Measurements from ENCODE around the gene MAP2K4. TPM values are rescaled to one million over a fixed set of nuclear protein-coding genes. Genes with fewer than 3 reads are reported as not detected.

Gene MAP2K4
- total RNA-seq, 4 donors from 2014 or later: 25.2 to 43.0 (median 33.2) TPM

DNA sequence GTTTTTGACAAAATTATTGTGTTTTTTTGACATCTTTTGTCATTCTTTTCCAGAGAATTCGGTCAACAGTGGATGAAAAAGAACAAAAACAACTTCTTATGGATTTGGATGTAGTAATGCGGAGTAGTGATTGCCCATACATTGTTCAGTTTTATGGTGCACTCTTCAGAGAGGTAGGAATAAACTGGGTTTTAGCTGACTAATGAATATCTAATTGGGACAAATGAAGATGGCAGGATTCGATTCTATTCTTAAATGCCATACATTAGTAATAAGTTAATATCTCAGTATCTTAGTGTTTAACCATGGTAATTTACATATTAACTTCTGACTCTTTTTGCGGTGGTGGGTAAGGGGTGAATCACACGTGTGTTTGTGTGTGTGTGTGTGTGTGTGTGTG is 74.8 kb downstream of the MAP2K4 start:
- peaks cover 0 to 52% (median 0%) of the 10 kb centered on the region in 3 donors for H3K36me3 ChIP-seq
- no peak for TF ChIP-seq POLR2A (IDR thresholded peaks at IDR 0.05)
- TF ChIP-seq, protein P1, sequence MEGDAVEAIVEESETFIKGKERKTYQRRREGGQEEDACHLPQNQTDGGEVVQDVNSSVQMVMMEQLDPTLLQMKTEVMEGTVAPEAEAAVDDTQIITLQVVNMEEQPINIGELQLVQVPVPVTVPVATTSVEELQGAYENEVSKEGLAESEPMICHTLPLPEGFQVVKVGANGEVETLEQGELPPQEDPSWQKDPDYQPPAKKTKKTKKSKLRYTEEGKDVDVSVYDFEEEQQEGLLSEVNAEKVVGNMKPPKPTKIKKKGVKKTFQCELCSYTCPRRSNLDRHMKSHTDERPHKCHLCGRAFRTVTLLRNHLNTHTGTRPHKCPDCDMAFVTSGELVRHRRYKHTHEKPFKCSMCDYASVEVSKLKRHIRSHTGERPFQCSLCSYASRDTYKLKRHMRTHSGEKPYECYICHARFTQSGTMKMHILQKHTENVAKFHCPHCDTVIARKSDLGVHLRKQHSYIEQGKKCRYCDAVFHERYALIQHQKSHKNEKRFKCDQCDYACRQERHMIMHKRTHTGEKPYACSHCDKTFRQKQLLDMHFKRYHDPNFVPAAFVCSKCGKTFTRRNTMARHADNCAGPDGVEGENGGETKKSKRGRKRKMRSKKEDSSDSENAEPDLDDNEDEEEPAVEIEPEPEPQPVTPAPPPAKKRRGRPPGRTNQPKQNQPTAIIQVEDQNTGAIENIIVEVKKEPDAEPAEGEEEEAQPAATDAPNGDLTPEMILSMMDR (IDR thresholded peaks at IDR 0.05): no peak
- H3K4me1 ChIP-seq: no peaks in the 10 kb centered on the region
- 97 to 98% methylated on average over 5 of the region's 5 CpGs for WGBS, 2 donors
- no peaks in the 10 kb centered on the region for H3K27me3 ChIP-seq
- H3K27ac ChIP-seq: no peak overlapping the region
- no peaks in the 10 kb centered on the region for H3K9me3 ChIP-seq
- no peak overlapping the region for H3K4me3 ChIP-seq
- intact Hi-C loops (cut with DNase I): no loop called here
- no peak for DNase-seq

DNA sequence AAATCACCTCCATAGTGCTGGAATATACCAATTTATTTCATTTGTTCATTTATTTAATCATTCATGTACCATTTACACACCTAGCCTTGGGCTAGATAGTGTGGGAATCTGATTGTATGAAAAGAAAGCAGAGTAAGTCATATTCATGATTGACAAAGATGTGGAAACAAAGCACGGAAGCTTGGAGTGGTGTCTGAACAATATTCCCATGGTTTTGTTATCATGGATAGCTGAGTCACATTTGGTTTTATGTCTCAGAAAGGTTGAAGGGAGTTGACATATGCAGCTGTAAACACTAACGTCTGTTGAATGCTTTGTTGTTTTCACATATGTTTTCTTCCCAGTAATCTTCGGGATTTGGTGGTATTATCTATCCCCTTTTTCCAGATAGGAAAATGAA is 76.6 kb downstream of the MAP2K4 start:
- WGBS, 2 donors: 73 to 78% methylated on average over 3 of the region's 3 CpGs
- intact Hi-C loops (cut with DNase I): no loop called here
- TF ChIP-seq, protein P1 (IDR thresholded peaks at IDR 0.05): no peak
- no peak for TF ChIP-seq POLR2A (IDR thresholded peaks at IDR 0.05)
- Histone ChIP-seq H3K4me1 (no peaks in the 10 kb centered on the region), H3K27me3 (no peaks in the 10 kb centered on the region), H3K27ac (no peak overlapping the region), H3K4me3 (no peak overlapping the region), H3K9me3 (no peaks in the 10 kb centered on the region), H3K36me3 (peaks cover 0 to 54% (median 0%) of the 10 kb centered on the region in 3 donors)
- DNase-seq: no peak

DNA sequence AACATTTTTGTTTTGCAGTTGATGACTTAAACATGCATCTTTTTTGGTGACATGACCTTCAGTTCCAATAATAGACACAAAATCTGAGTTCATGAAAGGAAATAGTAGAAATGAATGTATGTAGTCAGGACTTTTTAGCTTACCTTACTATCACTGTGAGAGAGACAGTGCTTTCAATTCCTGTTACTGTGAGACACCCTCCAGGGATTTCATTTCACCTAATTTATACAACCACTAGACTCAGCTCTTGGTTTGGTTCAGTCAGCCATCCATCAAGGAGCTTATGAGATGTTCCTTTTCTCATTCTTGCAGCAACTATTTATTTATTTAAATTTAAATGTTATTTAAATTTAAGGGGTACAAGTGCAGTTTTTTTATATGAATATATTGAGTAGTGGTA is 77.9 kb downstream of the MAP2K4 start:
- no peak for DNase-seq
- Histone ChIP-seq H3K27ac (no peak overlapping the region), H3K27me3 (no peaks in the 10 kb centered on the region), H3K36me3 (peaks cover 0 to 54% (median 0%) of the 10 kb centered on the region in 3 donors), H3K4me3 (no peak overlapping the region), H3K4me1 (no peaks in the 10 kb centered on the region), H3K9me3 (no peaks in the 10 kb centered on the region)
- intact Hi-C loops (cut with DNase I): no loop called here
- no peak for TF ChIP-seq POLR2A (IDR thresholded peaks at IDR 0.05)
- TF ChIP-seq, protein P1 (IDR thresholded peaks at IDR 0.05): no peak

DNA sequence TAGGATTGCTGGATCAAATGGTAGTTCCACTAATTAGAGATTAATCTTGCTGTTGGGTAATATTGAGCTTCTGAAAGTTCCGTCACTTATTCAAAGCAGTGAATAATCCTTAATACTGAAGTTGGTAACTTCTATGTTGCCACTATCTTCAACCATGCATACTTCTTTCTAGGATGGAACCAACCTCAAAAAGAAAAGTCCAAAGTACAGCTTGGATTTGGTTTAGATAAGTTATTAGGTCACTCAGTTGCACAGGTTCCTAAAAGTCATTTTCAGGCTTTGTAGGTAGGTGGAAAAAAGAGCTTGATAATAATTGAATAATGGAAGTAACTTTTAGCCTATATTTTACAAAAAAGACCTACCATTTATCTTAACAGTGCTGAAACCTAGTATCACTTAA is 78.7 kb downstream of the MAP2K4 start:
- no peaks in the 10 kb centered on the region for H3K27me3 ChIP-seq
- no peak for DNase-seq
- no peak overlapping the region for H3K27ac ChIP-seq
- peaks cover 0 to 54% (median 0%) of the 10 kb centered on the region in 3 donors for H3K36me3 ChIP-seq
- no peaks in the 10 kb centered on the region for H3K9me3 ChIP-seq
- 100% methylated on average over 1 of the region's 1 CpG for WGBS, 2 donors
- no peaks in the 10 kb centered on the region for H3K4me1 ChIP-seq
- TF ChIP-seq POLR2A (IDR thresholded peaks at IDR 0.05): no peak
- TF ChIP-seq, protein P1 (IDR thresholded peaks at IDR 0.05): no peak
- intact Hi-C loops (cut with DNase I): no loop called here
- H3K4me3 ChIP-seq: no peak overlapping the region

DNA sequence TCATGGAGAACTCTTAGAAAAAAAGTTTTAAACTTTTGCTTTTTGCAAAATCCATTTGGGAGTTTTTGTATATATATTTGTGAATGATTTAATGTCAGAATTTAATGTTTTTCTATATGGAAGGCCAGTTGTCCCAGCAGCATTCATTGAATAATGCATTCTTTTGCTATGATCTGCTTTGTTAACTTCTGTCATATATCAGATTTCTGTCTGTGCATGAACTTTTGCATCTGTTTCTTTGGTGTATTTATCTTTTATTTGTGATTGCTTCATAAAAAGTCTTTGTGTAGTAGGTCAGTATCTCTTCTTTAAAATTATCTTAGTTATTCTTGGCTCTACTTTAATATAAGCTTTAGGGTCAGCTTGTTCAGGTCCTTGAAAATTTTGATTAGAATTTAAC is 84.2 kb downstream of the MAP2K4 start:
- intact Hi-C loops (cut with DNase I): no loop called here
- no peak overlapping the region for H3K27ac ChIP-seq
- DNase-seq: no peak

More for the DNA sequence above, 84.2 kb downstream of the MAP2K4 start:
- H3K9me3 ChIP-seq: no peaks in the 10 kb centered on the region
- TF ChIP-seq, protein P1 (IDR thresholded peaks at IDR 0.05): no peak
- no peak for TF ChIP-seq POLR2A (IDR thresholded peaks at IDR 0.05)
- H3K36me3 ChIP-seq: peaks cover 0 to 9% (median 0%) of the 10 kb centered on the region in 3 donors
- no peak overlapping the region for H3K4me3 ChIP-seq
- peaks cover 0 to 6% (median 0%) of the 10 kb centered on the region in 3 donors for H3K4me1 ChIP-seq
- no peaks in the 10 kb centered on the region for H3K27me3 ChIP-seq
